ENCODE results near the gene ERICH3. TPM values are rescaled to one million over a fixed set of nuclear protein-coding genes. Genes with fewer than 3 reads are reported as not detected.
"Not testable (repeated sequence)": the region's sequence is repeated elsewhere in the genome, so short reads cannot be mapped to it uniquely, and the experiment has no call there.

The ERICH3 gene
- total and polyA plus RNA-seq, 8 donors, result 0.06 to 6.8 (median 3.6) TPM

DNA sequence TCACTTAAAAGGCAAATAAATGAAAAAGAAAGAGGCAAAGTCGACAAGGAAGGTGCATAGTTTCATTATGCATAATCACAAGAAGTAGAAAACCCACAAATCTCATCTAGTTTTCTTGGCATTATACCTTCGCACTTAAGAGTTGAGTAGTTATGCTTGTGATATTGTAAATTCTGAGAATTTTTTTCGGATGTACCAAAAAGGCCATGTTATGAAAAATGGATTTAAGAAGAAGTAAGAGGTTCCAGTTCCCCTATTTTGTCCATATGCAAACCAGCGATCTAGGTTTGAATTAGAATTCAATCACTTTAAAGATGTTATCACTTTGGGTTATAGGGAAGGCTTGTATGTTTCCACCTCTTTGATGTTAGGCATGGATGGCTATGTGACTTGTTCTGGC, 7.9 kb upstream of the ERICH3 start:
- ATAC-seq, result no peak
- TF ChIP-seq CTCF (IDR thresholded peaks at IDR 0.05), result no peak

GRCh38 chr1:74681001-74681400, 7.4 kb upstream of the ERICH3 start:
- ATAC-seq, result no peak
- no peak for TF ChIP-seq CTCF (IDR thresholded peaks at IDR 0.05)
- H3K27me3 ChIP-seq, result no peaks in the 10 kb centered on the region
- no peak overlapping the region for H3K4me3 ChIP-seq
- DNase-seq, result no peak
- no peak overlapping the region for H3K27ac ChIP-seq
- no peaks in the 10 kb centered on the region for H3K9me3 ChIP-seq
- H3K4me1 ChIP-seq, result no peaks in the 10 kb centered on the region
- intact Hi-C loops (cut with DNase I), result no loop called here
- H3K36me3 ChIP-seq, result no peaks in the 10 kb centered on the region

More for the DNA sequence above, 7.9 kb upstream of the ERICH3 start:
- Histone ChIP-seq H3K4me1 (no peaks in the 10 kb centered on the region), H3K27me3 (no peaks in the 10 kb centered on the region), H3K27ac (no peak overlapping the region), H3K9me3 (no peaks in the 10 kb centered on the region), H3K36me3 (no peaks in the 10 kb centered on the region), H3K4me3 (no peak overlapping the region)
- no peak for DNase-seq
- intact Hi-C loops (cut with DNase I), result no loop called here

- Histone ChIP-seq H3K4me1 (no peaks in the 10 kb centered on the region), H3K36me3 (no peaks in the 10 kb centered on the region), H3K27ac (no peak overlapping the region), H3K27me3 (peaks cover 0 to 3% of the 10 kb centered on the region in 2 donors), H3K4me3 (no peak overlapping the region), H3K9me3 (no peaks in the 10 kb centered on the region)
- no peak for TF ChIP-seq CTCF (IDR thresholded peaks at IDR 0.05)
- DNase-seq (no peak), ATAC-seq (no peak)
- intact Hi-C loops (cut with DNase I), result no loop called here
These were observed 6.2 kb upstream of the ERICH3 start for GRCh38 chr1:74679811-74680210.

- intact Hi-C loops (cut with DNase I), result no loop called here
- Histone ChIP-seq H3K4me3 (no peak overlapping the region), H3K4me1 (peaks cover 6% of the 10 kb centered on the region in 2 donors), H3K9me3 (no peaks in the 10 kb centered on the region), H3K36me3 (no peaks in the 10 kb centered on the region), H3K27me3 (peaks cover 0 to 22% of the 10 kb centered on the region in 2 donors), H3K27ac (no peak overlapping the region)
- DNase-seq (no peak), ATAC-seq (no peak)
- TF ChIP-seq CTCF (IDR thresholded peaks at IDR 0.05), result no peak
These were observed 4.3 kb upstream of the ERICH3 start for GRCh38 chr1:74677926-74678325.

DNA sequence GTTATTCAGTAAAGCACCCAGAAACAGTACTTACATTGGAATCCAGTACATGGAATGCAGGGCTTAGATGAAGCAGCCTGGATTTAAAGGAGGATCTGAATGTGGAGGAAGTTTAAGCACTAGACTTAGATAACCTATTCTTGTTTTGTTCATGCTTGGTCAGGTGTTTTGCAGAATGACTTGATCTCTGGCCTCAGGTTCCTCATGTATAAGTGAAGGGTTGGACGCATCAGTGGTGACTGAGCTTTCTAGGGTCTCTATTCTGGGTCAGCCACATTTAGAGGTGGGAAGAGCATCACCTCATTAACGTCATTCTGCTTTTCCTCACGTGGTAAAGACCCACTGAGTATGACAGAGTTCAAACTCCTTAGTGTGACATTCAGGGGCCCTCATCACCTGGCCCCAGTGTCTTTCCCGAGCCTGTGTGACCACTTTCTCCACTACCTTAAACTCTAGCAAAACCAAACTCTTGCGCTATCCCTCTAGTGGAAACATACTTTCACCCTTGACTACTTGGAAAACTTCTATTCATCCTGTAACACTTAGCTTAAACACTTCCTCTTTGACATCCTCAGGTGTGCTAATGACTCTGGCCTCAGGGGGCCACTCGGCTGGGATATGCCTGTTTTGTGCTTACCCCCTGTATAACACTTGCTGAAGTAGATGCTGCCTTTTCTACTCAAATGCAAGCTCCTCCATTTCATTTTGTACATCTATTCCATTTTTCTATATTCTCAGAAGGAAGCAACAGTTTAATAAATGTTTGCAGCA, 871 bp upstream of the ERICH3 start:
- no peak for DNase-seq
- no peaks in the 10 kb centered on the region for H3K36me3 ChIP-seq
- H3K27me3 ChIP-seq, result peaks cover 0 to 32% of the 10 kb centered on the region in 2 donors
- intact Hi-C loops (cut with DNase I), result no loop called here
- no peak overlapping the region for H3K27ac ChIP-seq
- no peak overlapping the region for H3K4me3 ChIP-seq
- no peak for TF ChIP-seq CTCF (IDR thresholded peaks at IDR 0.05)
- ATAC-seq, result no peak
- H3K4me1 ChIP-seq, result peaks cover 6% of the 10 kb centered on the region in 2 donors
- peaks cover 0 to 10% of the 10 kb centered on the region in 2 donors for H3K9me3 ChIP-seq

DNA sequence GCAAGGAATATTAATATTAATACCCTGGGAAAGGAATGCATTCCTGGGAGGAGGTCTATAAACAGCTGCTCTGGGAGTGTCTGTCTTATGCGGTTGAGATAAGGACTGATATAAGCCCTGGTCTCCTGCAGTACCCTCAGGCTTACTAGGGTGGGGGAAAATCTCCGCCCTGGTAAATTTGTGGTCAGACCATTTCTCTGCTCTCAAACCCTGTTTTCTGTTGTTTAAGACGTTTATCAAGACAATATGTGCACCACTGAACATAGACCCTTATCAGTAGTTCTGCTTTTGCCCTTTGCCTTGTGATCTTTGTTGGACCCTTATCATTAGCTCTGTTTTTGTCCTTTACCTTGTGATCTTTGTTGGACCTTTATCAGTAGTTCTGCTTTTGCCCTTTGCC, 2.7 kb downstream of the ERICH3 start:
- H3K36me3 ChIP-seq; DNase-seq; ATAC-seq; H3K4me1 ChIP-seq; H3K27ac ChIP-seq; intact Hi-C loops (cut with DNase I); H3K4me3 ChIP-seq: not testable (repeated sequence)
- peaks cover 0 to 32% of the 10 kb centered on the region in 2 donors for H3K27me3 ChIP-seq
- peaks cover 0 to 10% of the 10 kb centered on the region in 2 donors for H3K9me3 ChIP-seq

Data from left lung (tissue), 10 donors.